KMS-11 (cell line): ENCODE results near the gene FIGNL2.

ENCODE experiments used
- H2AFZ ChIP-seq: fragments of 200-600 bp; sonication (generic); 2 replicates; pipeline ENCODE4 v1.6.1; 2016; ENCODE audit warnings: antibody characterized with exemption, mixed run types, low read depth
- H3K27ac ChIP-seq: fragments of 200-600 bp; sonication (generic); 2 replicates; pipeline ENCODE4 v1.6.1; 2016; ENCODE audit warnings: mild to moderate bottlenecking, mixed run types
- H3K27me3 ChIP-seq: fragments of 200-600 bp; sonication (generic); 2 replicates; pipeline ENCODE4 v1.6.1; 2017; ENCODE audit warnings: mild to moderate bottlenecking, low read depth, mixed run types, moderate library complexity; ENCODE audit not compliant: insufficient read depth
- H3K36me3 ChIP-seq: fragments of 200-600 bp; sonication (generic); 2 replicates; pipeline ENCODE4 v1.6.1; 2017; ENCODE audit warnings: mild to moderate bottlenecking, mixed run types; ENCODE audit not compliant: insufficient read depth
- H3K4me1 ChIP-seq: fragments of 200-600 bp; sonication (generic); 2 replicates; pipeline ENCODE4 v1.6.1; 2016; ENCODE audit warnings: mild to moderate bottlenecking, low read depth, mixed run types; ENCODE audit not compliant: poor library complexity, severe bottlenecking
- H3K4me2 ChIP-seq: fragments of 200-600 bp; sonication (generic); 2 replicates; pipeline ENCODE4 v1.7.0; 2016; ENCODE audit warnings: mild to moderate bottlenecking, mixed run types
- H3K4me3 ChIP-seq: fragments of 200-600 bp; sonication (generic); IDR thresholded peaks from 2 replicates; pipeline ENCODE4 v1.6.1; 2017; ENCODE audit warnings: low read depth, low read length, mixed read lengths; ENCODE audit not compliant: insufficient read depth
- H3K79me2 ChIP-seq: fragments of 200-600 bp; sonication (generic); 2 replicates; pipeline ENCODE4 v1.6.1; 2016; ENCODE audit warnings: low read depth, mixed run types; ENCODE audit not compliant: insufficient read depth
- H3K9ac ChIP-seq: fragments of 200-600 bp; sonication (generic); 2 replicates; pipeline ENCODE4 v1.6.1; 2016; ENCODE audit warnings: mild to moderate bottlenecking, mixed run types
- H4K20me1 ChIP-seq: fragments of 200-600 bp; sonication (generic); 2 replicates; pipeline ENCODE4 v1.6.1; 2016; ENCODE audit warnings: mild to moderate bottlenecking, mixed run types; ENCODE audit not compliant: insufficient read depth
- CTCF ChIP-seq: fragments of 200-600 bp; sonication (generic); conservative IDR thresholded peaks from 2 replicates; pipeline ENCODE4 v1.6.1; 2017; ENCODE audit warnings: low read depth, mild to moderate bottlenecking, antibody characterized with exemption, low read length, moderate library complexity, mixed read lengths

The FIGNL2 gene

GRCh38 chr12:51893786-51894185 is 45.3 kb upstream of the FIGNL2 start:
- Histone ChIP-seq H3K4me1 (no peaks in the 10 kb centered on the region), H2AFZ (no peak overlapping the region), H3K79me2 (no peaks in the 10 kb centered on the region), H3K9ac (no peak overlapping the region), H3K4me3 (no peak overlapping the region), H3K36me3 (no peaks in the 10 kb centered on the region), H4K20me1 (no peaks in the 10 kb centered on the region), H3K4me2 (no peak overlapping the region), H3K27me3 (no peaks in the 10 kb centered on the region), H3K27ac (no peak overlapping the region)
- no peak for TF ChIP-seq CTCF

- H3K79me2 ChIP-seq: no peaks in the 10 kb centered on the region
- no peaks in the 10 kb centered on the region for H3K4me1 ChIP-seq
- H4K20me1 ChIP-seq: no peaks in the 10 kb centered on the region
- H3K4me3 ChIP-seq: no peak overlapping the region
- no peak overlapping the region for H3K4me2 ChIP-seq
- no peak overlapping the region for H3K9ac ChIP-seq
- no peak overlapping the region for H2AFZ ChIP-seq
- no peaks in the 10 kb centered on the region for H3K27me3 ChIP-seq
- no peak overlapping the region for H3K27ac ChIP-seq
- peak; percentile 54; the same call in 1 of the 2 replicates for TF ChIP-seq CTCF
- H3K36me3 ChIP-seq: no peaks in the 10 kb centered on the region
Observed at GRCh38 chr12:51891843-51892242, 43.3 kb upstream of the FIGNL2 start.

GRCh38 chr12:51890511-51891171 is 42.1 kb upstream of the FIGNL2 start:
- Histone ChIP-seq H3K36me3 (no peaks in the 10 kb centered on the region), H3K27ac (no peak overlapping the region), H3K4me1 (no peaks in the 10 kb centered on the region), H3K79me2 (no peaks in the 10 kb centered on the region), H3K9ac (no peak overlapping the region), H4K20me1 (no peaks in the 10 kb centered on the region), H3K4me2 (no peak overlapping the region), H2AFZ (no peak overlapping the region), H3K27me3 (no peaks in the 10 kb centered on the region), H3K4me3 (no peak overlapping the region)
- TF ChIP-seq CTCF: no peak

GRCh38 chr12:51890133-51890464 is 41.6 kb upstream of the FIGNL2 start:
- Histone ChIP-seq H3K4me1 (no peaks in the 10 kb centered on the region), H3K4me2 (no peak overlapping the region), H3K27ac (no peak overlapping the region), H3K36me3 (no peaks in the 10 kb centered on the region), H3K79me2 (no peaks in the 10 kb centered on the region), H3K4me3 (no peak overlapping the region), H3K9ac (no peak overlapping the region), H4K20me1 (no peaks in the 10 kb centered on the region), H2AFZ (no peak overlapping the region), H3K27me3 (no peaks in the 10 kb centered on the region)
- no peak for TF ChIP-seq CTCF
